K562 (cell line): ENCODE measurements around the gene AGAP1. TPM values are rescaled to one million over a fixed set of nuclear protein-coding genes. Genes with fewer than 3 reads are reported as not detected.
A peak's percentile ranks its signal among the peaks of the same experiment; 100 is the strongest.

Experiments used
- ATAC-seq: fragments of 200-7000 bp; cut with Tn5 transposase; 3 replicates; pipeline ENCODE4 v1.9.1; 2020; ENCODE audit warnings: moderate library complexity
- BruUV-seq: library from RNA; stranded (reverse); fragments of 400-500 nt; replicated peaks from 2 replicates; lab custom pipeline; 2021; lab: Mats Ljungman, UMichigan
- CTCF ChIA-PET: fragments of 300-600 bp; formaldehyde crosslinking; extraction: SDS; loops from one replicate; lab custom pipeline; 2021; ENCODE audit warnings: low intra/inter-chr PET ratio; lab: Yijun Ruan, JAX
- POLR2A ChIA-PET: fragments of 300-600, 350-650 bp; sonication (Branson Sonifier 250); formaldehyde crosslinking; extraction: SDS; loops from one replicate; lab custom pipeline; 2021; ENCODE audit warnings: antibody characterized with exemption, inconsistent platforms; lab: Yijun Ruan, JAX
- DNase-seq, 4 experiments: peaks; one replicate each; pipeline versions ENCODE4 v3.0.0 to v3.0.0-alpha.2; 2011 to 2018; ENCODE audit warnings: low spot score in 3 of 4, mixed read lengths in 3 of 4; ENCODE audit errors: extremely low read depth in 1 of 4
- FAIRE-seq: peaks from 2 replicates; lab custom pipeline; 2011; peaks lifted over from hg19 to GRCh38; lab: Jason Lieb, UNC
- H2AFZ ChIP-seq: 2 replicates; pipeline ENCODE4 v1.6.0; 2011; ENCODE audit warnings: low read depth, low read length, control low read depth, inconsistent platforms
- H3K27ac ChIP-seq: fragments of 200-600 bp; 3 replicates; pipeline ENCODE4 v1.8.0; 2011; ENCODE audit warnings: low read depth, mild to moderate bottlenecking, control low read depth, inconsistent platforms, low read length, moderate library complexity, mixed read lengths; ENCODE audit errors: extremely low read depth
- H3K27me3 ChIP-seq, 2 experiments: fragments of 300-600 bp in 1 of 2; 2 replicates in 1 of 2; 3 replicates in 1 of 2; pipeline versions ENCODE4 v1.6.0 to v1.8.0; 2011; ENCODE audit warnings: inconsistent platforms in 2 of 2, low read length in 2 of 2, mild to moderate bottlenecking in 1 of 2, mixed read lengths in 1 of 2, moderate library complexity in 1 of 2; ENCODE audit not compliant: control insufficient read depth in 2 of 2, insufficient read depth in 2 of 2
- H3K36me3 ChIP-seq: fragments of 300-600 bp; 3 replicates; pipeline ENCODE4 v1.8.0; 2011; ENCODE audit warnings: mild to moderate bottlenecking, low read length, inconsistent platforms; ENCODE audit not compliant: control insufficient read depth, insufficient read depth
- H3K4me1 ChIP-seq, 2 experiments: fragments of 200-600 bp in 1 of 2; replicated peaks in 1 of 2; 2 replicates in 1 of 2; 3 replicates in 1 of 2; pipeline versions ENCODE4 v1.5.1 to v1.8.0; 2011; ENCODE audit warnings: inconsistent platforms in 2 of 2, low read length in 2 of 2, mild to moderate bottlenecking in 1 of 2, mixed read lengths in 1 of 2, moderate library complexity in 1 of 2; ENCODE audit not compliant: control insufficient read depth in 2 of 2, insufficient read depth in 2 of 2
- H3K4me2 ChIP-seq: 2 replicates; pipeline ENCODE4 v1.6.1; 2011; ENCODE audit warnings: low read length, control low read depth, inconsistent platforms, mixed read lengths; ENCODE audit not compliant: insufficient read depth
- H3K4me3 ChIP-seq: fragments of 200-600 bp; sonication (generic), shearing (Covaris generic); 2 replicates; pipeline ENCODE4 v1.5.1; 2016; ENCODE audit warnings: control low read depth, inconsistent platforms
- H3K79me2 ChIP-seq: fragments of 200-600 bp; 3 replicates; pipeline ENCODE4 v1.8.0; 2011; ENCODE audit warnings: low read length, inconsistent platforms; ENCODE audit not compliant: control insufficient read depth, insufficient read depth
- H3K9ac ChIP-seq, 2 experiments: 2 replicates each; pipeline versions ENCODE4 v1.6.0 to v1.6.1; 2011; ENCODE audit warnings: low read depth in 2 of 2, low read length in 2 of 2, control low read depth in 1 of 2, inconsistent platforms in 1 of 2, mild to moderate bottlenecking in 1 of 2, mixed read lengths in 1 of 2; ENCODE audit not compliant: insufficient read depth in 1 of 2
- H3K9me1 ChIP-seq: one replicate; pipeline ENCODE4 v1.6.0; 2011; ENCODE audit warnings: inconsistent platforms, mild to moderate bottlenecking, low read length, moderate library complexity; ENCODE audit not compliant: control insufficient read depth, insufficient read depth
- H3K9me3 ChIP-seq: replicated peaks from 2 replicates; pipeline ENCODE4 v1.5.1; 2011; ENCODE audit warnings: low read depth, low read length, inconsistent platforms; ENCODE audit not compliant: control insufficient read depth, insufficient read depth
- H4K20me1 ChIP-seq: replicated peaks from 2 replicates; pipeline ENCODE4 v1.6.1; 2011; ENCODE audit warnings: low read length, inconsistent platforms, mixed read lengths; ENCODE audit not compliant: control insufficient read depth, insufficient read depth
- EGR1 ChIP-seq: fragments of 450-650 bp; conservative IDR thresholded peaks from 2 replicates; pipeline ENCODE4 v1.6.1; 2017; ENCODE audit warnings: mild to moderate bottlenecking
- KLF1 ChIP-seq: fragments of 450-650 bp; IDR thresholded peaks from 2 replicates; pipeline ENCODE4 v1.6.1; 2016; ENCODE audit warnings: missing genetic modification characterization, missing compliant biosample characterization
- PKNOX1 ChIP-seq: fragments of 450-650 bp; IDR thresholded peaks from 2 replicates; pipeline ENCODE4 v1.6.1; 2016
- ZBTB43 ChIP-seq: sonication (generic); formaldehyde crosslinking; IDR thresholded peaks from 2 replicates; pipeline ENCODE4 v1.8.0; 2023; ENCODE audit warnings: mild to moderate bottlenecking, missing genetic modification reagents
- WGBS: fragments of 100-300 bp; shearing (Covaris generic); methylation state at CpG from one replicate; pipeline ENCODE4 v1.1.6; 2016; ENCODE audit warnings: low coverage, mixed read lengths; ENCODE audit not compliant: insufficient coverage; ENCODE audit errors: missing lambda C conversion rate; 5-methylcytosine and 5-hydroxymethylcytosine counted together
- in situ Hi-C: fragments of 300-500 bp; cut with MboI; formaldehyde crosslinking; loops from 4 replicates; pipeline ENCODE4 v1.15.0; 2018; ENCODE audit warnings: inconsistent platforms, mixed read lengths
- intact Hi-C: fragments of 100-400 bp; cut with micrococcal nuclease; formaldehyde crosslinking; loops from 2 replicates; pipeline ENCODE4 v1.14.2; 2022
- polyA plus RNA-seq, 8 experiments: library from polyadenylated mRNA; depleted of rRNA in 4 of 8; stranded (reverse) in 5 of 8; unstranded in 3 of 8; fragments of >200 nt; fragmentation: Nextera tagmentation in 2 of 8; fragmentation: Illumina TruSeq in 1 of 8; extraction: Ambion mirVana in 2 of 8; extraction: Trizol in 1 of 8; gene quantifications; 2 replicates each; pipeline versions ENCODE4 v1.2.1 to v1.2.3, GENCODE V29; 2011 to 2014; ENCODE audit warnings: inconsistent platforms in 1 of 8, missing spikeins in 1 of 8
- total RNA-seq, 7 experiments: library from RNA; depleted of rRNA in 6 of 7; stranded (reverse); fragments of >200 nt in 6 of 7; fragmentation: Illumina TruSeq in 2 of 7; extraction: Trizol in 2 of 7; gene quantifications; 2 replicates each; pipeline versions ENCODE4 v1.2.1 to v1.2.3, GENCODE V29; 2011 to 2021; ENCODE audit warnings: low replicate concordance in 1 of 7

AGAP1 gene
- total and polyA plus RNA-seq, 9 of the 15 experiments (the other 6 are each of a cell fraction or from before 2014, with no cell fraction given), result 1.3 to 24.0 (median 10.6) TPM

- Histone ChIP-seq H3K36me3 (peaks cover 7% of the 10 kb centered on the region; the same call in 2 of the 3 replicates), H3K27me3 (no peaks in the 10 kb centered on the region), H3K79me2 (peaks cover 97% of the 10 kb centered on the region), H3K4me3 (no peak overlapping the region), H3K9me3 (no peaks in the 10 kb centered on the region), H3K27ac (no peak overlapping the region), H4K20me1 (peaks cover 68% of the 10 kb centered on the region), H3K4me2 (no peak overlapping the region), H2AFZ (no peak overlapping the region), H3K9ac (peak overlapping the region in 1 of 2 experiments; percentile 21; a peak in 1 of 4 replicates), H3K4me1 (peaks cover 44 to 45% of the 10 kb centered on the region in 2 experiments), H3K9me1 (no peaks in the 10 kb centered on the region)
- DNase-seq (no peak), FAIRE-seq (no peak), ATAC-seq (no peak)
- CTCF ChIA-PET, result no interaction called here
- POLR2A ChIA-PET, result interaction anchor here (1.0 to 2.8 kb wide), 4 partner anchors 10 to 39 kb away, joined by 3 to 7 read pairs (median 6); no protein-coding TSS in a partner anchor
- no TSS peak for BruUV-seq
- WGBS, result 90% methylated on average over 20 of the region's 24 CpGs
- intact Hi-C loops, result loop anchor here (5.0 to 10.0 kb wide), 2 partner anchors 93 to 364 kb away; no protein-coding TSS in a partner anchor
- in situ Hi-C loops, result no loop called here
- TF ChIP-seq EGR1 (no peak), PKNOX1 (peak; percentile 53), ZBTB43 (CRISPR knock-in tag) (no peak), KLF1 (no peak)
- TF ChIP-seq, all 486 proteins: peak for 1
Observed at GRCh38 chr2:235498946-235499812, 5.3 kb downstream of the AGAP1 start.
